Measurements from ENCODE around the gene MAML2. TPM values are rescaled to one million over a fixed set of nuclear protein-coding genes. Genes with fewer than 3 reads are reported as not detected.
A peak's percentile ranks its signal among the peaks of the same experiment; 100 is the strongest.

The MAML2 gene
- total RNA-seq, 4 donors from 2014 or later = 4.7 to 21.7 (median 7.3) TPM

DNA sequence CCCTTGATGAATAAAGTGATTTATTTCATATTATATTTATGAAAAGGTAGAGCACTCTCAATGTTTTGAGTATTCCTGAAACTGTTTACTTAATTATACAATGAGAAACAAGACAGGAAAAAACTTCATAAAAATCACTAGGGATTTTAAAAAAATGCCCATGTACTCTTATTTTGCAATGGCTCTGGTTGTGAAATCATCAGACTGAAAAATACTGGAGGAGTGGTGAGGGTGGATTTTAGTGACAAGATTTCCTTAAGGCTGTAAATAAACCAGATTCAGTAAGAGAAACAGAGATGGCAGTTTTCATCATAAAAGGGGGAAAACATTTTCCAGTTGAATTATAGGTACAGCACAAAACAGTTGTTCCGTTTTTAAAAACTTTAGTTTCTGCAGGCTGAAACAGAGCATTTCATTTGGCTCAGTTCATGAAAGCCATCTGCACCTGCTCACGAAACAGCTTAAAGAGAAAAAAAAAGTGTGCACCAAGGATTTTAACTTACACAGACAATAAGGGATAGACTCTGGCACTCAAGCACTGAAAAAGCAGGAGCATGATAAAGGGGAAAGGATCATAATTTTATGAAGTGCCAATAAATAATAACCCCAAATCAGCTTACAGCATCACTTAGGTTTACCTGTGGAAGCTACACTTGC lies 100.7 kb downstream of the MAML2 start:
- WGBS, 2 donors = 29 to 36% methylated on average over 2 of the region's 2 CpGs
- peak overlapping the region in 3 of 4 donors; percentile 46 to 62 (median 48) for H3K4me3 ChIP-seq
- peak overlapping the region; percentile 71 to 89 (median 85) for H3K27ac ChIP-seq
- DNase-seq = no peak
- intact Hi-C loops (cut with DNase I) = no loop called here
- H3K4me1 ChIP-seq = peaks cover 20 to 64% (median 35%) of the 10 kb centered on the region in 3 donors
- H3K9me3 ChIP-seq = no peaks in the 10 kb centered on the region
- H3K27me3 ChIP-seq = no peaks in the 10 kb centered on the region
- TF ChIP-seq, protein P1, sequence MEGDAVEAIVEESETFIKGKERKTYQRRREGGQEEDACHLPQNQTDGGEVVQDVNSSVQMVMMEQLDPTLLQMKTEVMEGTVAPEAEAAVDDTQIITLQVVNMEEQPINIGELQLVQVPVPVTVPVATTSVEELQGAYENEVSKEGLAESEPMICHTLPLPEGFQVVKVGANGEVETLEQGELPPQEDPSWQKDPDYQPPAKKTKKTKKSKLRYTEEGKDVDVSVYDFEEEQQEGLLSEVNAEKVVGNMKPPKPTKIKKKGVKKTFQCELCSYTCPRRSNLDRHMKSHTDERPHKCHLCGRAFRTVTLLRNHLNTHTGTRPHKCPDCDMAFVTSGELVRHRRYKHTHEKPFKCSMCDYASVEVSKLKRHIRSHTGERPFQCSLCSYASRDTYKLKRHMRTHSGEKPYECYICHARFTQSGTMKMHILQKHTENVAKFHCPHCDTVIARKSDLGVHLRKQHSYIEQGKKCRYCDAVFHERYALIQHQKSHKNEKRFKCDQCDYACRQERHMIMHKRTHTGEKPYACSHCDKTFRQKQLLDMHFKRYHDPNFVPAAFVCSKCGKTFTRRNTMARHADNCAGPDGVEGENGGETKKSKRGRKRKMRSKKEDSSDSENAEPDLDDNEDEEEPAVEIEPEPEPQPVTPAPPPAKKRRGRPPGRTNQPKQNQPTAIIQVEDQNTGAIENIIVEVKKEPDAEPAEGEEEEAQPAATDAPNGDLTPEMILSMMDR (IDR thresholded peaks at IDR 0.05) = no peak
- TF ChIP-seq POLR2A (IDR thresholded peaks at IDR 0.05) = no peak
- H3K36me3 ChIP-seq = no peaks in the 10 kb centered on the region

DNA sequence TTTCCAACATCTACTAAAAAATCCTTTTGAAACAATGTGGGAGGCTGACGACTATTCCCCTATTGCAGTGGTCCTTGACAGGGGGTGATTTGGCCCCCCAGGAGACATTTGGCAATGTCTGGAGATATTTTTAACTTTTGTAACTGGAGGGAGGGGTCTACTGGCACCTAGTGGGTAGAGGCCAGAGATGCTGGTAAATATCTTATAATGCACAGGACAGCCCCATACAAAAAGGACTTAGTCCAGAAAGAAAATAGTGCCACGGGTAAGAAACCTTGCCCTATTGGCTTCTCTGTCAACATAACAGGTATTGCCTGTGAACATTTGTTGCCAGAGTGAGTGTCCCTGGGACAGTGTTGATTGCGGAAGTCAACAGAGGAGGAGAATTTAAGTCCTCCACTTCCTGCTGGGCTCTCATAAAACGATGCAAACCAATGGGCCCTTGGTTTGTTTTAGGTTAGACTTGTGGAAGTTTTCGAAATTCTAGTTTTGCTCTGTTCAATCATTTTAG lies 101.6 kb downstream of the MAML2 start:
- H3K9me3 ChIP-seq = no peaks in the 10 kb centered on the region
- 61 to 81% methylated on average over 5 of the region's 5 CpGs for WGBS, 2 donors
- no peak for DNase-seq
- peak overlapping the region; percentile 71 to 89 (median 85) for H3K27ac ChIP-seq
- intact Hi-C loops (cut with DNase I) = no loop called here
- H3K4me3 ChIP-seq = no peak overlapping the region
- TF ChIP-seq POLR2A (IDR thresholded peaks at IDR 0.05) = no peak
- TF ChIP-seq, protein P1 (IDR thresholded peaks at IDR 0.05) = no peak
- no peaks in the 10 kb centered on the region for H3K36me3 ChIP-seq
- peaks cover 20 to 64% (median 35%) of the 10 kb centered on the region in 3 donors for H3K4me1 ChIP-seq
- H3K27me3 ChIP-seq = no peaks in the 10 kb centered on the region

DNA sequence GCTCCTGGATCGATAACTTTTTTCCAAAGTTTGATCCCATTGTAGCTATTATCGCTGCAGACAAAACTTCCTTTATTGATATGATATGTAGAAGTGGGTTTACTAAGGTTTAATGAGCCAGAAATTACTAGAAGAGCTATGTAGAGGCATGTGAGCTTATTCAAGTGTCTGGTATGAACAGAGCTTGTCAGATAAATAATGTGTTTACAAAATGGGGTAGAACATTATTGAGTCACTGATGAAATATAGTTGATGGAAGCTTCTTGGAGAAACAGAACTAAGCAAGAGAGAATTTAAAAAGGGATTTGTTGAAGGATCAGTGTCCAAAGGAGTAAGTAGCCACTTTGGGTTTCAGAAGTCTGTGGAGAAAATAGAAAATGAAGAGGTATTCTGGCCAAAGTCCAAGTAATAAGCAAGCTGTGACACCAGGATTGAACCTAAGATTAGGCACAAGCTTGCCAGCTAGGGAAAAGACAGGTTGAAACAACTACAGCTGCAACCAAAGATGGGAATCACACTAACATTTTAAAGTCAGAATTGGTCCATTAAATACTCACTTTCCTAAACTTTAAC lies 104.3 kb downstream of the MAML2 start:
- no peak for DNase-seq
- H3K4me1 ChIP-seq = peaks cover 14 to 68% (median 35%) of the 10 kb centered on the region in 3 donors

DNA sequence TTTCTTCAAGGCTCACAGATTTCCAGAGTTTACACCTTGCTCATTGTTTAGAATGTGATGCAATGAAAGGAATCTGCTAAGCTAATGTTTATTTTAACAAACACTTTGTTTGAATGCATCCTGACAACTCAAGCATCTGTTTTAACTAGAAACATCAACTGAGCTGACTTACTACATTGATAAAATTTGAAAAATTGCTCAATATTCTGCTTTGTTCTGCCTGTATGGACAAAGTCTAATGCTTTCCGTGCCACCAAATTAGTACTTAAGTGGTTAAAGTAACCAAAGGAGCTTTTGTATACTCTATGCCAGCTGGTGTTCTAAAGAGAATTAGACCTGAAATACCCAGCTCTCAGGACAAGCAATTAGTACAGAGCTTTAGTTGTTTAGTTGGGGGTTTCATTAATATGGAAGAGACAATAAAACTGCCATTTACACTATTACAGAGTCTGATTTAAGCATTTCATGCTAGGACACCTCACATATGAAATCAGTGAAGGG lies 105.2 kb downstream of the MAML2 start:
- Histone ChIP-seq H3K4me1 (peaks cover 13 to 63% (median 33%) of the 10 kb centered on the region in 3 donors), H3K36me3 (no peaks in the 10 kb centered on the region), H3K4me3 (no peak overlapping the region), H3K27me3 (no peaks in the 10 kb centered on the region), H3K27ac (peak overlapping the region in 3 of 4 donors; percentile 1 to 49 (median 22)), H3K9me3 (no peaks in the 10 kb centered on the region)
- no peak for TF ChIP-seq POLR2A (IDR thresholded peaks at IDR 0.05)
- TF ChIP-seq, protein P1 (IDR thresholded peaks at IDR 0.05) = no peak
- intact Hi-C loops (cut with DNase I) = no loop called here
- WGBS, 2 donors = 31 to 50% methylated on average over 1 of the region's 1 CpG
- no peak for DNase-seq

More for the DNA sequence above, 104.3 kb downstream of the MAML2 start:
- H3K9me3 ChIP-seq = no peaks in the 10 kb centered on the region
- intact Hi-C loops (cut with DNase I) = no loop called here
- peak overlapping the region in 3 of 4 donors; percentile 22 to 71 (median 49) for H3K27ac ChIP-seq
- H3K4me3 ChIP-seq = no peak overlapping the region
- no peak for TF ChIP-seq POLR2A (IDR thresholded peaks at IDR 0.05)
- TF ChIP-seq, protein P1 (IDR thresholded peaks at IDR 0.05) = no peak
- H3K36me3 ChIP-seq = no peaks in the 10 kb centered on the region
- WGBS, 2 donors = 41 to 64% methylated on average over 2 of the region's 2 CpGs
- H3K27me3 ChIP-seq = no peaks in the 10 kb centered on the region

DNA sequence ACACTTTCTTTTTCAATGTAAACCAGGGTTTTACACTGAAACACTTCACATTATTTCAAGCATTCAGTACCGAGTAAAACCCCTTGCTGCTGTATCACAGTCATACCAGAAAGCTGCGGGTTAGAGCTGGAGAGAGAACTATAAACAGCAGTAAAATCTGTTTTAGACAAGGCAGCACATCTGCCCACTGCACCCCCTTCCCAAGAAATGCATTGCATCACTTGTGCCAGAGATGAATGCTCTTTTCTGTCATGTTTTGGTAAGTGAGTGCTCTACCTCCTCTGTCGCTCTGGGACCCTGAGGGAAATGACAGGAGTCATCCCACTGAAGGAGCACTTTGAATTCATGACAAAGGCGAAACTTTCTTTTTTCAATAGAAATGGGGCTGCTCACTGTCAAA lies 107.2 kb downstream of the MAML2 start:
- peaks cover 9 to 45% (median 23%) of the 10 kb centered on the region in 3 donors for H3K4me1 ChIP-seq

More for the DNA sequence above, 107.2 kb downstream of the MAML2 start:
- no peaks in the 10 kb centered on the region for H3K27me3 ChIP-seq
- TF ChIP-seq, protein P1 (IDR thresholded peaks at IDR 0.05) = no peak
- TF ChIP-seq POLR2A (IDR thresholded peaks at IDR 0.05) = no peak
- no peaks in the 10 kb centered on the region for H3K9me3 ChIP-seq
- no peaks in the 10 kb centered on the region for H3K36me3 ChIP-seq
- DNase-seq = no peak
- peak overlapping the region in 2 of 4 donors; percentile 10 to 27 for H3K27ac ChIP-seq
- intact Hi-C loops (cut with DNase I) = no loop called here
- WGBS, 2 donors = 59 to 70% methylated on average over 3 to 4 of the region's 4 CpGs
- H3K4me3 ChIP-seq = no peak overlapping the region

All from esophagus squamous epithelium (tissue), 5 donors.